Measurements from ENCODE around the gene EGLN2.

Gene EGLN2

GRCh38 chr19:40804783-40805242 lies 5.8 kb downstream of the EGLN2 start (continued):
- no peak for TF ChIP-seq ZNF433 (tag by site-specific recombination; IDR thresholded peaks at IDR 0.05; ENCODE audit: low read depth)
- no peak for TF ChIP-seq HOXD13 (CRISPR knock-in tag; IDR thresholded peaks at IDR 0.05; ENCODE audit: borderline replicate concordance)
- TF ChIP-seq ZNF596 (tag by site-specific recombination; IDR thresholded peaks at IDR 0.05), result no peak
- peak; percentile 81 for TF ChIP-seq PRDM10 (tag by site-specific recombination; IDR thresholded peaks at IDR 0.05)
- TF ChIP-seq SCRT1 (tag by site-specific recombination; IDR thresholded peaks at IDR 0.05; ENCODE audit: borderline replicate concordance), result no peak
- no peak for TF ChIP-seq SETDB1 (IDR thresholded peaks at IDR 0.05; ENCODE audit: insufficient read length, low read length)
- no peak for TF ChIP-seq ZNF114 (tag by site-specific recombination; IDR thresholded peaks at IDR 0.05)
- TF ChIP-seq ZNF16 (tag by site-specific recombination; IDR thresholded peaks at IDR 0.05; ENCODE audit: low read depth), result no peak
- no peak for TF ChIP-seq TRIM28 (IDR thresholded peaks at IDR 0.05; ENCODE audit: borderline replicate concordance, low read length)
- TF ChIP-seq ZNF548 (tag by site-specific recombination; IDR thresholded peaks at IDR 0.05), result no peak
- TF ChIP-seq ZNF843 (tag by site-specific recombination; IDR thresholded peaks at IDR 0.05), result no peak
- TF ChIP-seq ZNF366 (tag by site-specific recombination; conservative IDR thresholded peaks at IDR 0.05), result no peak
- no peak for TF ChIP-seq ZNF837 (tag by site-specific recombination; IDR thresholded peaks at IDR 0.05)
- TF ChIP-seq ZFP69B (tag by site-specific recombination; IDR thresholded peaks at IDR 0.05), result peak; percentile 66; the same call in 1 of the 2 replicates
- peak; percentile 36; the same call in 1 of the 2 replicates for TF ChIP-seq ZNF600 (tag by site-specific recombination; IDR thresholded peaks at IDR 0.05)
- TF ChIP-seq ZNF341 (tag by site-specific recombination; IDR thresholded peaks at IDR 0.05; ENCODE audit: low read depth), result no peak
- TF ChIP-seq SP2 (tag by site-specific recombination; IDR thresholded peaks at IDR 0.05), result no peak
- no peak for TF ChIP-seq ZNF621 (tag by site-specific recombination; IDR thresholded peaks at IDR 0.05)
- TF ChIP-seq ZNF18 (tag by site-specific recombination; IDR thresholded peaks at IDR 0.05), result no peak
- TF ChIP-seq KLF17 (tag by site-specific recombination; IDR thresholded peaks at IDR 0.05), result no peak
- TF ChIP-seq ELK4 (IDR thresholded peaks at IDR 0.05; ENCODE audit: borderline replicate concordance, low read depth, low read length), result no peak
- no peak for TF ChIP-seq ZSCAN16 (tag by site-specific recombination; IDR thresholded peaks at IDR 0.05)
- no peak for TF ChIP-seq KLF10 (tag by site-specific recombination; IDR thresholded peaks at IDR 0.05)
- no peak for TF ChIP-seq SCRT2 (tag by site-specific recombination; IDR thresholded peaks at IDR 0.05)
- TF ChIP-seq ZNF488 (tag by site-specific recombination; IDR thresholded peaks at IDR 0.05), result no peak
- no peak for TF ChIP-seq ZNF155 (tag by site-specific recombination; IDR thresholded peaks at IDR 0.05)
- no peak for TF ChIP-seq ZNF449 (tag by site-specific recombination; IDR thresholded peaks at IDR 0.05)
- TF ChIP-seq ZNF335 (tag by site-specific recombination; conservative IDR thresholded peaks at IDR 0.05), result no peak
- TF ChIP-seq ZBTB21 (tag by site-specific recombination; IDR thresholded peaks at IDR 0.05), result 0 out of 2 replicates have a peak, but pooled peaks have one; percentile 2
- TF ChIP-seq GLI2 (tag by site-specific recombination; IDR thresholded peaks at IDR 0.05; ENCODE audit: borderline replicate concordance, low read depth), result no peak
- no peak for TF ChIP-seq ZSCAN4 (tag by site-specific recombination; IDR thresholded peaks at IDR 0.05)
